ENCODE results near the gene FBH1.

DNA sequence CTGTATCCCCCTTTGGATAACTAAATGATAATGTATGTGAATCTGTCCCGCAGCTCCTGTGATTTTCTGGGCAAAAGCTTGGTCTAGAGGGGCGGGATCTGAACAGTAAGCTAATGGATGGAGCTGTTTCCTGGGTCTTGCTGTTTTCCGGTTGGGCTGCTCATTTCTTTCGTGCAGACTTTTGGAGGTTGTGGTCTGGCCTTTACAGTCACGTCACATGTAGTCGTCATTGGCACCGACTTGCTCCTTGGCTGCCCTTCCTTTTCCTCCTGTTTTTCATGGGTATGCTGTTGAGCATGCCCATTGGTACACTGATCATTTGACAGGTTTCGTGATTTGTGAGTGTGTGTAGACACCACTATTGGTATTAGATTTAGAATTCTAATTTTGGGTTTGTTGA is 2.0 kb downstream of the FBH1 start:
- TF ChIP-seq CTCF (IDR thresholded peaks at IDR 0.05) (no peak), POLR2A (IDR thresholded peaks at IDR 0.05) (no peak)

Data from right lobe of liver (tissue), 4 donors.